HS-5 (cell line): ENCODE results near the gene GATAD2A.

Source experiments
- DNase-seq: peaks from one replicate; pipeline ENCODE4 v3.0.0-alpha.2; 2012; ENCODE audit warnings: low read depth

Gene GATAD2A

DNA sequence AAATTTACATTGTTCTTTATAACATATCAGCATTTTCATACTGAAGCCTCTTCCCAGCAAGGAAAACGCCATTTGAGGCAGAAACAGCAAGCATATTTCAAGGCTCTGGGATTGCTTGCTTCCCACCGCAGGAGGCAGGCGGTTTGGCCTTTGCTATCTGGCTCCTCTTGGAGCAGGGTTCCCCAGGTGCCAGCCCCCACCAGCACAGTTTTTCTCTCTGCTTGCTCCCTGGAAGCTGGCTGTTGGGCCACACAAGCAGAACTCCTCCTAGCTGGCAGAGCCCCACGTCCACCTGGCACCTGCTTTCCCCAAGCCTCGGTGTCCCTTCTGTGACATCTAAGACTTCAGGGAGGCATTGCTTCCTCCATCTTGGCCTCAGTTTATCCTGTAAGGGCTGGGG, 16.7 kb downstream of the GATAD2A start:
- no peak for DNase-seq

DNA sequence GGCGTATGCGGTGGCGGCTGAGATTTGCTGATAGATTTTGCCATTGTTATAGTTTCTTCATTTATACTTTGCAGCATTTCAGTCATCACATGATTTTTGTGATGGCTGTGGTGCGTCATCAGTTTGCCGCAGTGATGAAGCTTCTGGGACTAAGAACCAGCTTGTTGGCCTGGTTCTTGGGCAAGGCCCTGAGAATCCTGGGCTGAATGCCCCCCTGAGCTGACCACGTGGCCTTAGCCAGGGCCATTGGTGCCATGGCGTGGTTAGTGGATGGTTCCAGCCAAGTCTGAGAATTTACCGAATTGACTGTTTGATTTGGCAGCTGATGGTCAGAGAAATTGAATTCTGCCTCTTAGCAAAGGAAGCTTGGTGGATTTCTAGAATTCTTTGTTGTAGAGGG, 17.8 kb downstream of the GATAD2A start:
- DNase-seq: no peak

DNA sequence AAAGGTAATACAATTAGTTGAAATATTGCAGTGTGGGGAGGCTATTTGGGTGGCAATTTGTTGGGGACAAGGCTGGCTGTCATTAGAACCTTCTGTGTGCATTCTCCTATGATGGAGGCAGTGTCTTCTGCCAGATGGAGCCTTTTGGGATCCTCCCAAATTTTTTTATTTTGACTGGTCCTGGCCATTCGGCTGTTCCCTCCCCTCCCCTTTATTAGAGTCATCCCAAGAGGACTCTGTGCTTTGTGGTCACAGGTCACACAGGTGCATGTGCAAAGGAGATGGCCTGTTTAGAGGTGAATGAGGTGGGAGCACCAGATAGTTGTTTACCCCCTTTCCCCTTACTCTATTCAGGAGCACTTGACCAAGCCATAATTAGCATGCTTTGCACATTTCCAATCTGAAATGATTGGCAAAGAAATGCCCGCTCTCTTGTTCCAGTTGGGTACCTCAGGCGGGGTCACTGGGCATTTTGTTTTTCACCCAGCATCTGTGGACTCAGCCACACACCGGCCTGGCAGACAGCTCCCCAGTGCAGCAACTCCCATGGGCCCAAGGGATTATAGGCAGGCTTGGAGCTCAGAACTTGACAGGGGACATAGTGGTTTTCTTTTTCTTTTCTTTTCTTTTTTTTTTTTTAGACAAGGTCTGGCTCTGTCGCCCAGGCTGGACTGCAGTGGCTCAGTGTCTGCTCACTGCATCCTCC, 19.8 kb downstream of the GATAD2A start:
- no peak for DNase-seq

DNA sequence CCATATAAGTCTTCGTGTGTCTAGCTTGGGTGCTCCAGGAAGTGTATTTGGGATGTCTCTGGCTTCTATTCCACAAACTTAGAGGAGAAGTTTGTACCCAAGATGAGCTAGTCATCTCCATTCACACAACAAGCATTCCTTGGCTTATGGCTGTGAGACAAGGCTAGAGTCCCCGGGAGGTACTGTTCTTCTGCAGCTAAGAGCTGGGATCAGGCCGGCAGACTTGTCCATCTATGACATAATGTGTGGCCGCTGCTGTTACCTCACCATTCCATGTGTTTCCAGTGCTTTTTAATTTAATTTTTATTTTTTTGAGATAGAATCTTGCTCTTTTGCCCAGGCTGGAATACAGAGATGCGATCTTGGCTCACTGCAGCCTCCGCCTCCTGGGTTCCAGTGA, 20.7 kb downstream of the GATAD2A start:
- no peak for DNase-seq

DNA sequence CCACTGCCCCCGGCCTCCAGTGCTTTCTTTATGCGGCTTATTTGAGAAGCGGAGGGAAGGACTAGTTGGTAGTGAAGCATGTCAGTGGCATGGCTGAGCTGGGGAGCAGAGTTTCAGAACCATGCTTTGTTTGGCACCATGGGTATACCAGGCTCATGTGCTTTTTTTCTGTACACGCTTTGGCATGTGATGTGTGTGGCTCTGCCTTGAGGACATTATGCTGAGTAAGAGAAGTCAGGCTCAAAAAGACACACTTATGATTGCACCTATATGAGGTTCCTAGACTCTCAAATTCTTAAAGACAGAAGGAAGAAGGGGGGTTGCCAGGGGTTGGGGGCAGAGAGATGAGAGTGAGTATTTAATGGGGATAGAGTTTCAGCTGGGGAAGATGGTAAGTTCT, 21.3 kb downstream of the GATAD2A start:
- no peak for DNase-seq

DNA sequence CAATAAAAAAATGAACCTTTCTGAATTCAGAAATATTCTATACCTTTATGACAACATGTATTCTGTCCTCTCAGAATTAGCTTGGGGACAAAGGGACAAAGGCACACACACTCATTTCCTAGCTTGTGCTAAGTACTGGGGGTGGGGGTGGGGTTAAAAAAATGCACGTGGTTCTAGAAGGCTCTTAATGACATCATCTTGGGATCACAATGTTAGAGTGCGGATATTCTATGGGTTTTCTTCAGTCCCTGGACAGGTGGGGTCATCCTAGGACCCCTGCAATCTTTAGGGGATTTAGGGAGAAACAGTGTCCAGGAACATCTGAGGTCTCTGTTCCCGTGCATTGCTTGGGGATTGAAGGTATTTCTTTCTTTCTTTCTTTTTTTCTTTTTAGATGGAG, 21.8 kb downstream of the GATAD2A start:
- DNase-seq: no peak

DNA sequence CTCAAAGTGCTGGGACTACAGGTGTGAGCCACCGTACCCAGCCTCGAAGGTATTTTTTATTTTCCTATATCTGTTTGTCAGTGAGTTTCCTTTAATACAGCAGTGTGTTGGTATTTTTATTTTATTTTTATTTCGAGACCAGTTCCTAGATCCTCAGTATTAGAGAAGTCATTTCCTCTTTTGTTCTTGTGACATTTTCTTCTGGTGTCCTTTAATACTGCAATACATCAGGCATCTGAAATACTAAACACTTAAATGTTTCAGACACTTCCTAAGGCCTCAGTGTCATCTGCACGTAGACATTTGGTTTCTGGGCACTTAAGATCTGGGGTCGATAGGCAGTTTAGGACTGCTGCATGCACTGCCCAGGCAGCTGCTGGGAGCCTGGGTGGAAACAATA, 22.5 kb downstream of the GATAD2A start:
- no peak for DNase-seq

DNA sequence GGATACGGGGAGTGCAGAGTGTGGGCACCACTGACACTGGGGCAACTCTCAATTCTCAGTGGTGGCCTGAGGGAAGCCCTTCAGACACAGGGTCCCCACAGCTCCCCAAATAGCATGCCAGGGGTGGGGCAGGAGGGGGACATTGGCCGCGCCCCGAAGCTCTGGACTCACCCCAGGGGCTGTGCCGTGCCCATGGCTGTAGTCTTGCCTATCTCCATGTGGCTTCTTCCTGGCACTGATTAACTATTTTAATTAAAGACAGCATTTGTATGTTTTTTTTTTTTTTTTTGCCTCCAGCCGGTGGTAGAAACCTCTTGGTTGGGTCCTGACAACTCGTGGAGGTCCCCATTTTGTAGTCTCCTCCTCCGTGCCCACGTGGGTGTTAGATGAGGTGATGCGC, 23.3 kb downstream of the GATAD2A start:
- no peak for DNase-seq

DNA sequence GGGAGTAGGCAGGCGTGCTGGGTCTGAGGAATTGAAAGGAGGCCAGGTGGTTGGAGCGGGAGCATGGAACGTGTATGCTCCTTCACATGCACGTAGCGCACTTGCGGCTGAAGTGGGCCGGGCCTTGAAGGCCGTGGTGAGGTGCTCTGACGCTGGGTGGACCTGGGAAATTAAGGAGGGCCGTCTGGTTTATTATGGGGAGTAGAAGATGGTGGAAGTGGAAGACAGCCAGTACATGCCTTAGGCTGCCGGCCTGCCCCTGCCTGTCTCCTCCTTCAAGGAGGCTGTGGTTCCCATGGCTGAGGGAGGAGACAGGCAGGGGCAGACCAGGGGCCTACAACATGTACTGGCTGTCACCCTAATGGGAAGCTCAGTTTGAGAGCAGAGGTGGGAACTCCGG, 23.9 kb downstream of the GATAD2A start:
- no peak for DNase-seq

DNA sequence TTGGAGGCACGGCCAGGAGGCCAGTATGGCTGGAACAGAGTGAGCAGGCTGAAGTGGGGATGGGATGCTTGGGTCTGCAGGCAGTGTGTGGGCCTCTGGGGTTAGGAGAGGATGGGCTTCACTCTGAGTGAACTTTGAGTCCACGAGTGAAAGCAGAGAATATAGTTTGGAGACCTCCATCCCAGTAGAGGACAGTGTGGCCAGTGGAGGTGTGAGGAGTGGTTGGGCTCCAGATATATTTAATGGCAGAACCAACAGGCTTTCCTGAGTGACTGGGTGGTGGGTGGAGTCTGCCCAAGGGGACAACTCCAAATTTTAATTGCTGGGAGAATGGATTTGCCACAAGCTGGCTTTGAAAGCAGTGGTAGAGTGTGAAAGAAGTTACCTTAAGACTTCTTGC, 27.3 kb downstream of the GATAD2A start:
- no peak for DNase-seq

DNA sequence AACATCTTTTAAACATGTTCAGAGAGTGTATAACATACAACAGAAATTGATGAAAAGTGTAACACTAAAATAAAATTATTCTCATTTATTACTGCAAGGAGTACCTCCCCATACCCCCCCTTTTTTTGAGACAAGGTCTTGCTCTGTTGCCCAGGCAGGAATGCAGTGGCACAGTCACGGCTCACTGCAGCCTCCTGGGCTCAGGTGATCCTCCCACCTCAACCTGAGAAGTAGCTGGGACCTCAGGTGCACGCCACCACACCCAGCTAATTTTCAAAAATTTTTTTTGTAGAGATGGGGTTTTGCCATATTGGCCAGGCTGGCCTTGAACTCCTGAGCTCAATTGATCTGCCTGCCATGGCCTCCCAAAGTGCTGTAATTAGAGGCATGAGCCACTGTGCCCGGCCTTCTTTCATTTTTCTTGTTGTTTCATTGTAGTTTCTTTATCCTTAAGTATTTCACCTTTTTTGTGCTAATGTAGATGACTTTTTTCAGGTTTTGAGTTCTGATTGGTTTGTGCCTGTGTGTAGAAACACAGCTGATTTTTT, 28.3 kb downstream of the GATAD2A start:
- no peak for DNase-seq

DNA sequence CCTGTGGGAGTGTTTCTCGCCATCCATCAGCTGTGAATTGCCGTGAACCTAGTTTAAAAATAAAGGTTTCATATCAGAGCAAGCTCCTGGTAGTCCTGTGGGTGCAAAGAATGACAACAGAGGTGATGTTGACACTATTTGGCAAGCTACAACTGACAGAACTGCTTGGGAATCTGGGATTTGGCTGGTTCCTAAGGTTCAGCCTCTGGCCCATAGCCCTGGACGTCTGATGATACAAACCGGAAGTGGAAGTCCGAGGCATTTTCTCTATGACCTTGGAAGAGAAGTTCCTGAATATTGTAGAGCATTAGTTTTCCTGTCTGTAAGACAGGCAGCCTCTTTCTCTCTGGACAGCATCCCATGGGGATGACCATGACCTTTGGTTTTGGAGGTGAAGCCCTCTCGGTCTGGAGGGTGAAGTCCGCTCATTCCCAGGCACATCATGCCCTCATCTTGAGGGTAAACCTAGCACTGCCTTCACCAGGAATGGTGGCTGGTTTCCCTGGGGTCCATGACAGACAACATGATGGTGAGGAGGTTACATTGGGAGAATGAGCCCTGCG, 29.1 kb downstream of the GATAD2A start:
- no peak for DNase-seq

DNA sequence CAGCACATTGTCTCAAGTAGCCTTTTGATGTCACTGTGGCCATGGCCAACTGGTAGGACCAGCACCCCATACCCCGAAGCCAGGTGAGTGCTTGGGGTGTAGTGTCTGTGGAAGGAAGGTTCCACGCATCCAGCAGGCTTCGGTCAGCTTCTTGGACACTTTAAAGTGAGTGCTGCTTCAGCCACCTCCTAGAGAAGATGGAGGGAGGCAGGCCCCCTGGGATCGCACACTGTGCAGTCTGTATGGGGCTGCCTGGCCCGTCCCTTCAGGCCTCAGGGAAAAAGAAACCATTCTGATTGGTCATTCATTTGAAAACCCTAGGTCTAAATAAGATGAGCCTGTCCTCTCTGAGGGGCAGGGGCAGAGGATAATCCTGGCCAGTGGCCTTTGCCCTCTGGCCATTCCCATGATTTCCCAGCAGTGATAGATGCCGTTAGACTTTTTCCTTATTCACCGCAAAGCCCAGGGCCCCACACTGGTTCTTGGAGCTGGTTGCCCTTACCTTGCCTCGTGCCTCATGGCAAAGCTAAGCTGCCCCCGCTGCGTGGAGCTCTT, 30.7 kb downstream of the GATAD2A start:
- DNase-seq: no peak

DNA sequence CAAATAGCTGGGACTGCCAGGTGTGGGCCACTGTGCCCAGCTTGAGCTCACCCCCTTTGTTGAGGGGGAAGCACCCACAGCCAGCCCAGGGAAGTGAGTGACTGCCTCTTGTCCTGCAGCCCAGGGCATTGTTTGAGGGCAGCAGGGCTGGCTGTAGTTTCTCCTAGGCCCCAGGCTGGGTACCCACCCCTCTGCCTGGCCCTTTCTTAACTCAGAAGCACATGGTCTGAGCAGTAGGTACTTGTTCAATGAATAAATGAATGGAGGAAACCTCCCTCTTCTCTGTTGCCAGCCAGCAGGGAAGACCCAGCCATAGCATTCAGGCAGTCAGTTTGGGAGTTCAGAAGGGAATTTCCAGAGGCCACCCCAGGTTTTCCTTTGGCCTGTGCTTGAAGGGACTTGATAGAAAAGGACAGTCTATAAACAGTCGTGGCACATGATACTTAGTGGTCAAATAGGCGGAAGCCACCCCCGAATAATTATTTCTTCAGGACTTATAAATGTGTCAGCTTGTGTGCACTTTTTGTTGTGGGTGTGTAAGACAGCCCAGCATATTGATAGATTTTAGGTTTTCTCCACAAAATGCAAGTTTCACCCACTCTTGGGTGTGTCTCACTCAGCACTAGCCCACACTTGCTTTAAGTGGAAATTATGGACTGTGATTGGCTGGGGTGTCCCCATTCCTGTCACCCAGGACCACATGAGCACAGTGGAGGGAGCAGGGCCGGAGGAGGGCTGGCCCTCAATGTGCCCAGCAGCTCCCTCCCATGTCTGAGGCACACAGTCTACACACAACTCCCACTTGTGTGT, 33.1 kb downstream of the GATAD2A start:
- DNase-seq: no peak

DNA sequence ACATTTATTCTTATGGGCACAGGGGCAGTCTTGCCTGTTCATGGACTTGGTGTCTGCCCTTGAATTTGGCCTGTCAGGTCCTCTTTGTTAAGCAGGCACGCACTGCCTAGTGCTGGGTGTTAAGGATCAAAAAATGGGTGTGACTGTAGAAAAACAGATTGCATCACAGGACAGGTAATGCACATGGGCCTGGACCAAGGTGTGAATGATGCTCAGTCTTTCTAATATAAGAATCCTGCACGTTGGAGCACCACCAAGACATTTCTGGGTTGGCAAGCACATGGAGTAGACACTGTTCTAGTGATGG, 33.7 kb downstream of the GATAD2A start:
- DNase-seq: no peak

DNA sequence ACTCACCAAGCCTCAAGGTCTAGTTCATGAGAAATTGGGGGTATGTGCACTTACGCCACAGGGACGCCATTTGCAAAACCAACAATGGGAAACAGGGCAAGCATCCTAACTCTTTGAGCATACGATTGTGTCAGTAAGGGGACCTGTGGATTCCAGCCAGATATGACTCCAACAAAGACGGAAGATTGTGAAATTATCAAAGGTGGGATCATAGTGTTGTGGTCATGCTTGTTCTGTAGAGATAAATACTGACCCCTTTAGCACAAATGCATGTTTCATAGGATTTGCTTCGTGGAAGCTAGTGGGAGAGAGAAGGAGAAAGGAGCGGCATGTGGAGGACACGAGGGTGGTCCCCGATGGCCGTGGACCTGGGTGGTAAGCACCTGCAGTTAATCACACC, 37.8 kb downstream of the GATAD2A start:
- no peak for DNase-seq

DNA sequence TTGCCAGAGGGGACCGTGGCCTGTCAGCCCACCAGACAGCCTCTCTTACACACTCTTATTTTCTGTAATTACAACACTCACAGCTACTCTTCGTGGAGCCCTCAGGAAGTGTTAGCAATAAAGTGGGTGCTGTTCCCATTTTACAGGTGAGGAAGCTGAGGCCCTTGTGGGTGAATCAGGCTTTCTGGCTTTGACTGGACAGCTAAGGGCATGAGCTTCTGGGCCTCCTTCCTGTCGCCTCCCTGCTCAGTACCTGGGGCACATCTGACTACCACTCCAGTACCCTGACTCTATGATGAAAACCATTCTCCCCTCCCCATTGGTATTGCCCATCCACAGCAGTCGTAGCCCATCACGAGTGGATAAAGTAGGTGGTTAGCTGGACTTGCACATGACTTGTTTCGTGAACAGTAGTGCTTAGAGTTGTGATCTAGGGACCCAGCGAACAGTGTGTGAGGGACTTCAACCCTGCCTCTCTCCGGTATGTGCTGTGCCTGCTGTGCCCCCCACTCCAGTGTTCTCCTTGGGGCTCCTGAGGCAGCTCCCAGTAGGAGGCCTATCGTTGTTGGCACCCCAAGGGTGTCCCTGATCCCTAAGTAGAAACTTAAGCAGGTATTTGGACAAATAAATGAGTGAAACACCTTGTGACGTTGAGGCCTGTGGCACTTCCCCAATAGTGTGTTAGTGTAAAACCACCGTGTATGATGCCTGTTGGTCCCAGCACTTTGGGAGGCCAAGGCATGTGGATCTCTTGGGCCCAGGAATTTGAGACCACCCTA, 38.6 kb downstream of the GATAD2A start:
- DNase-seq: no peak

DNA sequence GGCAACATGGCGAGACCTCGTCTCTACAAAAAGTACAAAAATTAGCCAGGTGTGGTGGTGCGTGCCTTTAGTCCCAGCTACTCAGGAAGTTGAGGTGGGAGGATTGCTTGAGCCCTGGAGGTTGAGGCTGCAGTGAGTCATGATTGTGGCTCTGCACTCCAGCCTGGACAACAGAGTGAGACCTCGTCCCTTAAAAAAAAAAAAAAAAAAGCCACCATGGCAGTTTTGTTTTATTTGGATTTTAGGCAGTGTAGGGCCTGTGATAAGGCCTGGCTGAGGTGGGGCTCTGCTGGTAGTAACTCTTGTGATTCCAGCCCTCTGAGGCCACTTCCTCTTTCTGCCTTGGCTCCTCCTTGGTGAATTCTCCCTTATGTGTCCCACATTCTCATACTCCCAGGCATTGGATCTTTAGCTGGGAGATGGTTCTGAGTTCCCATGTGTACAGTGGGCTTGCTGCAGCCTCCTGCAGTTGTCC, 39.2 kb downstream of the GATAD2A start:
- DNase-seq: no peak

DNA sequence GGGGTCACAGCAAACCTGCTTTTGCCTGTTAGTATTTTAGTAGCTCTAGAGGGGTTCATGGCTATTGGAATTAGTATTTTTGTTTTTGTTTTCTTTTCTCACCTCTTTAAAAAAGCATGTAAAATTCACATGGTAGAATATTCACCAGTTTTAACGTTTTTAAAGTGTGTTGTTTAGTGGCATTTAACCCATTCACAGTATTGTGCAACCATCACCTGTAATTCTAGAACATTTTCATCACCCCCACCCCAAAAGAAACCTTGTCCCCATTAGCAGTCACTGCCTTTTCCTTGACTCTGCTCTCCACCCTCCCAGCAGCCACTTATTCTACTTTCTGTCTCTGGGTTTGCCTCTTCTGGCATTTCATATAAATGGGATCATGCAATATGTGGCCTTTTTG, 39.8 kb downstream of the GATAD2A start:
- DNase-seq: no peak

DNA sequence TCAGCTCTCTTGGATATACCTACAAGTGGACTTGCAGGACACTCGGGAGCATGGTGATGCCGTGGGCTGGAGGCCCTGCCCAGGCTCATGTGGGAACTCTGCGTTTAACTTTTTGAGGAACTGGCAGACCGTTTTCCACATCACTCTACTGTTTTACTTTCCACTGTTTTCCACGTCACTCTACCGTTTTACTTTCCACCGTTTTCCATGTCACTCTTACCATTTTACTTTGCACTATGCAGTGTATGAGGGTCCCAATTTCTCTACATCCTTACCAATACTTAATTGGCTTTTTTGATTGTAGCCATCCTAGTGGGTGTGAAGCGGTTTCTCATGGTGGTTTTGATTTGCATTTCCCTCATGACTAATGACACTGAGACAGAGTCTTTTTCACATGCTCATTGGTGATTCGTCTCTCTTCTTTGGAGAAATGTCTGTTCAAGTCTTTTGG, 40.5 kb downstream of the GATAD2A start:
- no peak for DNase-seq

DNA sequence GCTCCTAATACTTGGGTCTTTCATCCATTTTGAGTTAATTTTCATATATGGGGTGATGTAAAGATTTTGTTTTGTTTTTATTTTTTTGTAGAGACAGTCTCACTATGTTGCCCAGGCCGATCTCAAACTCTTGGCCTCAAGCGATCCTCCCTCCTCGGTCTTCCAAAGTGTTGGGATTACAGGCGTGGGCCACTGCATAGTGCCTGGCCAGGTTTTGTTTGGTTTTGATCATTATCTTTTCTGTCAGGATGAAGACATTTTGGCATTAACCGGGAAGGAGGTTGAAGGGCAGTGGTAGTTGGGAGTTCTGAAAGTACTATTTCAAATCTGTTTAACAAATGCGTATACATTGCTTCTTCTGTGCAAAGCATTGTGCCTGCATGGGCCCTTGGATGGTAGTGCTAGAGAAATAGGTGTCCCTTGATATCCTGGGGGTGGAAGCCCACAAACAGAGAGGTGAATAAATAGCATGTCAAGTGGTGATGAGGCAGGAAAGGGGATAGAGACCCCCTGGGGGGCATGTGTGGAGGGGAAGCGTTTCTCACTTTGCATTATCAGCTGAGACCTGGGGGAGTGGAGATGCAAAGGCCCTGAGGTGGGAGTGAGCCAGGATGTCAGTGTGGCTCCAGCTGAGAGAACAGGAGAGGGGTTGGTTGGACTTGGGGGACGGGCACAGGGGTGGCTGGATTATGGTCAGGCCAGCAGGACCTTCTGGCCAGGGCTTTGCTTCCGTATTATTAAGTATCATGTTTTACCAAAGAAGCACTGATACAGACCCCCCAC, 41.4 kb downstream of the GATAD2A start:
- DNase-seq: no peak
